T-helper 1 cell treated with Interleukin-12 subunit alpha and Interleukin-12 subunit beta and Interleukin-4 antibody, amounts not matched to agents 30 μg/mL and 1 μg/mL, for 36 hours (primary cell): ENCODE measurements around the gene GLT1D1.

Experiments used
- H3K27ac Mint-ChIP-seq: one replicate; pipeline ENCODE4 v1.8.0; 2021; ENCODE audit warnings: mild to moderate bottlenecking, mixed read lengths
- H3K27me3 Mint-ChIP-seq: one replicate; pipeline ENCODE4 v1.8.0; 2021; ENCODE audit warnings: low read depth, mixed read lengths
- H3K36me3 Mint-ChIP-seq: one replicate; pipeline ENCODE4 v1.8.0; 2021; ENCODE audit warnings: low read depth, mixed read lengths
- H3K4me1 Mint-ChIP-seq: one replicate; pipeline ENCODE4 v1.8.0; 2021; ENCODE audit warnings: low read depth, mixed read lengths
- H3K4me3 Mint-ChIP-seq: one replicate; pipeline ENCODE4 v1.8.0; 2021; ENCODE audit warnings: mild to moderate bottlenecking, moderate library complexity, mixed read lengths
- H3K9me3 Mint-ChIP-seq: one replicate; pipeline ENCODE4 v1.8.0; 2021; ENCODE audit warnings: mixed read lengths

Gene GLT1D1

DNA sequence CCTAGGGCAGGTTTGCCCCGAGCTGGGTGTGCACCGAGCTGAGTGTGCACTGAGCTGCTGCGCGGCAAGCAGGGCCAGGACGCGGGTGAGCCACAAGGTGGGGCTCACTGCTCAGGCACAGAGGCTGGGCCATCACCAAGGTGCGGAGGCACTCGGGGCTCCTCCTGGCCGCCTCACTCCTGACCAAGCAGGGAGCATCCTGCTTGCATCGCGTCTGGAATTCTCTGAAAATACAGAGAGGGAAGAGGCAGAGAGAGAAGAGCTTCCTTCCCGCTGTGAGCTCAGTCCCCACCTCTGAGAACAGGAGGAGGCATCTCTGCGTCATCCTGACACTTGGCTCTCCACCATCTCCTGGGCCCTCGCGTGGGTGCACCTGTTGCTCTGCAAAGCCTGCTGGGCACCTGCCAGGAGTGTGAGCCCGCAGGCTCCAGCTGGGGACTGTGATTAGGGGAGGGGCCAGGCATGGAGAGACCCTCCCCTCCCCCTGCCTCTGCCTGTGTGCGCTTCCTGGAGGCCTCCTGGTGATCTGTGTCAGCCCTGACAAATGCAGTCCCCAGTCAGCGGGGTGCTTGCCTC is 116.3 kb downstream of the GLT1D1 start:
- no peak overlapping the region for H3K27ac Mint-ChIP-seq
- no peaks in the 10 kb centered on the region for H3K9me3 Mint-ChIP-seq
- H3K27me3 Mint-ChIP-seq = peaks cover 15% of the 10 kb centered on the region
- peak overlapping the region; percentile 30 for H3K4me3 Mint-ChIP-seq
- peaks cover 4% of the 10 kb centered on the region for H3K4me1 Mint-ChIP-seq
- no peaks in the 10 kb centered on the region for H3K36me3 Mint-ChIP-seq

DNA sequence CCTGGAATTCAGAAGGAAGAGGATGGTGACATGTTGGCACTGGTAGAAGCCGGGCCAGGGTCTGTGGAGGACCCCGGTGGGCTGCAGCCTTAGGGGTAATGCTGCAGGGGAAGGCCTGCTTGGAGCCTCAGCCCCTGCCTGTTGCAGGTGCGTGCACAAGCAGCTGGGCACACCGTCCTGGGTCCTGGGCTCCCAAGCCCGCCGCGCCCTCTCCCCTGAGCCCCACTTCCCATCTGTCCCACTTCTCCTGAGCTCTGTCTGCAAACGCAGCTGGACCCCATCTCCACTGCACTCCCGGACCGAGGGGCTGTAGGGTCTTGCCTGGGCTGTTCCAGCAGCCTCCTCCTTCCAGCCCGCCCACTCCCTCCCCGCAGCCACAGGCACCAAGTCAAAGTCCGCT is 116.8 kb downstream of the GLT1D1 start:
- no peak overlapping the region for H3K4me3 Mint-ChIP-seq
- no peaks in the 10 kb centered on the region for H3K36me3 Mint-ChIP-seq
- H3K4me1 Mint-ChIP-seq = peaks cover 4% of the 10 kb centered on the region
- H3K9me3 Mint-ChIP-seq = no peaks in the 10 kb centered on the region
- peaks cover 19% of the 10 kb centered on the region for H3K27me3 Mint-ChIP-seq
- no peak overlapping the region for H3K27ac Mint-ChIP-seq

DNA sequence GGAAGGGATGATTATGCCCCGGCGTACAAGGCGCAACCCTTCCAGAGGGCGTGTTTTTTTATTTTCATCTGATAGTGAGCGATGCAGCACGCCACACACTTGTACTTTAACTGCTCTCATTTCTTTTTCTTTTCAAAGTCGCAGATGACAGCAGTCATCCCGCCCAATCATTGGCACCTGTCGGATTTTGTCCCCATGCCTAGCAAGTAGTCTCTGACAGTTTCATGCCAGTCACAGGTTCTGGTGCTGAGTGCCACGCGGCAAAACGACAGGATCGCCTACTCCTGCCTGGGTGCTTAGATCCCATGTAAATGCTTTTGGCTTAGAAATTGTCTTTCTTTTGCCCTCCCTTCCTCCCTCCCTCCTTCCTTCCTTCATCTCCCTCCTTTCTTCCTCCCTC is 117.7 kb downstream of the GLT1D1 start:
- Mint-ChIP-seq H3K36me3 (no peaks in the 10 kb centered on the region), H3K4me1 (peaks cover 6% of the 10 kb centered on the region), H3K4me3 (no peak overlapping the region), H3K9me3 (no peaks in the 10 kb centered on the region), H3K27me3 (peaks cover 19% of the 10 kb centered on the region), H3K27ac (no peak overlapping the region)

DNA sequence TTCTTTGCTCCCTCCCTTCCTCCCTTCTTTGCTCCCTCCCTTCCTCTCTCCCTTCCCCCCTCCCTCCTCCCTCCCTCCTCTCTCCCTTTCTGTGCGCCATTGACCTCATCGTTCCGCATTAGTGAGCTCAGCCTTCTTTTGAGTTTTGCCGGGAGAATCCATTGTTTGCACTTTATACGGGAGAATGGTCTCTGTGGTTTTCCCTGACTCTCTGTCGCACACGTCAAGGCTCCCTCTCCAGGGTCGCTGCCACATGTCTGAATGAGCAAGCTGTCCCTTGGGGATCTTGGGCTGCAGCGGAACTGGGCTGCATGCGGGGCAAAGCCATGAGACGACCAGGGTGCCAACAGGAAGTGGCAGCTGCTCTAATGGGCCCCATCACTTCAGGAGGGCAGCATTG is 118.5 kb downstream of the GLT1D1 start:
- H3K36me3 Mint-ChIP-seq = no peaks in the 10 kb centered on the region
- H3K4me1 Mint-ChIP-seq = peaks cover 6% of the 10 kb centered on the region
- H3K27ac Mint-ChIP-seq = no peak overlapping the region
- peaks cover 19% of the 10 kb centered on the region for H3K27me3 Mint-ChIP-seq
- no peak overlapping the region for H3K4me3 Mint-ChIP-seq
- H3K9me3 Mint-ChIP-seq = no peaks in the 10 kb centered on the region

DNA sequence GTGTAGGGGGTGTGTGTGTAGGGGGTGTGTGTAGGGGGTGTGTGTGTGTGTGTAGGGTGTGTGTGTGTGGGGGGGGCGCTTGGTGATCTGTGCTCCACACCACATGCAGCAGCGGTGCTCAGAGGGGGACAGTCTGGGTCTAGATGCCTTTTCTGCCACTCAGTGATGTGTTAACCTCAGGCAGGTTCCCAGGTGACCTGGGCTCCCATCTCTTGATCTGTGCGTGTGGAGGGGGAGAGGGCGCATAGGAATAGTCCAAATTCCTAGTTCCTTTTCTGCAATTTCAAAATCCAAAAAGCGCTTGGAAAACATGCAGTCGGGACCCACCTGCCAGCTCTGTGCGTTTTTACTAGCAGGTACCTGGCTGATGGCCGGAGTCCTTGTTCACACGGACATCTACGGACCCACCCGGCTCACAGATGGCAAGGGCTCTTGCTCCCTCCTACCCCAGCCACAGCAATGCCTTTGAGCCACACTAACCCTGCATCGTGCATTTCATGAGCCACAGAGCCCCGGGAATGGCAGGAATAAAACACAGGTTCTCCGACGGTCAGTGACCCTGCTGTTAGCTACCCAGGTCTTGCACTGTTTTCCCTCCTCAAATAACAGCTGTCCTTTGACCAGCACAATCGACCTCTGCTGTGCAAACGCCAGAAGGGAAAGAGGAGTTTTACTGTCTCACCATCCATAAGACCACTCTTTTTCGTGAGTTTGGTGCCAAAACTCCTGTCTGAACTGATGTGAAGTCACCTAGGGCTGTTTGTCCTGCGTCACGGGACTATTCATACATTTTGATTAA is 120.8 kb downstream of the GLT1D1 start:
- Mint-ChIP-seq H3K27ac (no peak overlapping the region), H3K9me3 (no peaks in the 10 kb centered on the region), H3K27me3 (peaks cover 15% of the 10 kb centered on the region), H3K36me3 (no peaks in the 10 kb centered on the region), H3K4me1 (peaks cover 3% of the 10 kb centered on the region), H3K4me3 (no peak overlapping the region)

DNA sequence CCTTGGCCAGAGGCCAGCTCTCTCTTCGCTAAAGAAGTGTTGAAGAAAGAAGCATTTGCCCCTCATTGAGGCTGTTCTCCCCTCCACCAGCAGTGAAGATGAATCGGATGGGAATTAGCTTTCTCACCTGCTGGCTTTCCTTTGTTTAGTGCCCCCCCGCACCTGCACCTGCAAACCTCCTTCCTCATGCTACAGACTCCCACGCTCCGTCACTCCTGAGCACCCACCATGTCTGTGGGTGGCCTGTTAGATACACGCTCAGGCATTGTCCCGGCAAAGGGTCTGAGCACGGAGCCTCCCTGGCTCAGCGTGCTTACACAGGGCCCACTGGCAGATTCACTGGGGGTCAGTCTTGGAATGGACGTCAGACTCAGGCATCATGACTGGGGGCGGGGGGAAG is 121.6 kb downstream of the GLT1D1 start:
- H3K4me3 Mint-ChIP-seq = no peak overlapping the region
- no peaks in the 10 kb centered on the region for H3K9me3 Mint-ChIP-seq
- H3K27me3 Mint-ChIP-seq = peaks cover 14% of the 10 kb centered on the region
- no peak overlapping the region for H3K27ac Mint-ChIP-seq
- H3K4me1 Mint-ChIP-seq = peaks cover 2% of the 10 kb centered on the region
- no peaks in the 10 kb centered on the region for H3K36me3 Mint-ChIP-seq

DNA sequence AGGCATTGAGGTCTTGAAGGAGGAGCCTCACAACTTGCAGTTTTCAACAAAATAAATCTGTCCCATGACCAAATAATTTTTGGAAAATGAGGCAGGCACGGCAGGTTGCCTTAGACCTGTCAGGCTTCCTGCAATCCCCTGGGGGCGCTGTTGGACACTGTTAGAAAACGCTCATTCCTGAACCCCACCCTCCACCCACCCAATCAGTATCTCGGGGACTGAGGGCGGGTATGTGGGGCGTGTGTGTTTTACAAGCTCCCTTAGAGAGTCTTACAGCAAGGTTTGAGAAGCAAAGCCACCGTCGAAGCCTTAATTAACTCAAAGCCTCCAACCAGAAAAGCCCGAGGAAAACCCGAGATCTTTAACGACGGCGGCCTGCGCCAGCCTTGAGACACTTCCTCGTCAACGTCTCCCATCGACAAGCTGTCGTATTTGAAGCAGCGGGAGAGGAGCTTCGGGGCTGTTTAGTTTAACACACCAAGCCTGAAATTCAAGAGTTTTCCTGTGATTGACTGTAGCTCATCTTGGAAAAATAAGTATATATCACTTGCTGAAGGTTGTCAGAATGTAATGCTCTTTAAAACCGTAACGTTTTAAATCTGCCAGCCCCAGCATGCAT is 123.0 kb downstream of the GLT1D1 start:
- Mint-ChIP-seq H3K27me3 (peaks cover 10% of the 10 kb centered on the region), H3K9me3 (no peaks in the 10 kb centered on the region), H3K36me3 (no peaks in the 10 kb centered on the region), H3K4me1 (peaks cover 2% of the 10 kb centered on the region), H3K4me3 (no peak overlapping the region), H3K27ac (no peak overlapping the region)

DNA sequence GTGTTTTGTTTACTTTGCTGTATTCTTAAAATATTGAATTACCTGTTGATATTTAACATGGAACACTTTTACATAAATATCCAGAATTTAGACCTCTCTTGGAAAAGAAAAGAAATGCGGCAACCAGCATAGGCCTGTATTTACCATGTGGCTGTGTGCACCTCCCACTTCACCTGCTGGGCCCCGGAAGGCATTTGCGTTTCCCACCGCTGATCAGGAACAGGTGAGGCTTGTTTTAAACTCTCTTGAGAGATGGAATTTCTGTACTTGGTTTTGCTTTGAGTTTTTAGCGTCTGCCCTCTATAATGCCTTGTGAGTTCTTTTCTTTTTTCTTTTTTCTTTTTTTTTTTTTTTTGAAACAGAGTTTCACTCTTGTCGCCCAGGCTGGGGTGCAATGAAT is 124.2 kb downstream of the GLT1D1 start:
- peaks cover 10% of the 10 kb centered on the region for H3K27me3 Mint-ChIP-seq
- H3K9me3 Mint-ChIP-seq = no peaks in the 10 kb centered on the region
- no peaks in the 10 kb centered on the region for H3K36me3 Mint-ChIP-seq
- no peak overlapping the region for H3K4me3 Mint-ChIP-seq
- H3K4me1 Mint-ChIP-seq = peaks cover 2% of the 10 kb centered on the region
- H3K27ac Mint-ChIP-seq = no peak overlapping the region

DNA sequence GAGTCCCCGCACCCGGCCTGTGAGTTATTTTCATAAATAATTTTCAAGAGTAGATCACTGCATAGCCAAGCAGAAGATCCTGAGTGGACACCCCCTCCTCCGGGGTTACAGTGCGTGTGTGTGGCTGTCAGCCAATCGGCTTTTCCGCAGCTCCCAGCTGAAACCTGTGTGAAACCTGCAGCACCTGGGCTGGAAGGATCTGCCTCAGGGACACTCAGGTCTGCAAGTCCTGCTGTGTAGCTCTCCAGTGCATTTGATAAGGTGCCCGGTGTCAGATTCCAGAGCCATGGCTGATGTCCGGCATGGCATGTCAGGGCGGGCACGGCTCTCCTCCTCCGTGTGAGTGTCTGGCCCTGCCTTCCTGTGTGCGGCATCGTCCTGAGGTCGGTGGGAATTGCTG is 124.8 kb downstream of the GLT1D1 start:
- no peak overlapping the region for H3K4me3 Mint-ChIP-seq
- H3K4me1 Mint-ChIP-seq = peaks cover 2% of the 10 kb centered on the region
- H3K27me3 Mint-ChIP-seq = peaks cover 5% of the 10 kb centered on the region
- H3K9me3 Mint-ChIP-seq = no peaks in the 10 kb centered on the region
- H3K36me3 Mint-ChIP-seq = no peaks in the 10 kb centered on the region
- no peak overlapping the region for H3K27ac Mint-ChIP-seq

DNA sequence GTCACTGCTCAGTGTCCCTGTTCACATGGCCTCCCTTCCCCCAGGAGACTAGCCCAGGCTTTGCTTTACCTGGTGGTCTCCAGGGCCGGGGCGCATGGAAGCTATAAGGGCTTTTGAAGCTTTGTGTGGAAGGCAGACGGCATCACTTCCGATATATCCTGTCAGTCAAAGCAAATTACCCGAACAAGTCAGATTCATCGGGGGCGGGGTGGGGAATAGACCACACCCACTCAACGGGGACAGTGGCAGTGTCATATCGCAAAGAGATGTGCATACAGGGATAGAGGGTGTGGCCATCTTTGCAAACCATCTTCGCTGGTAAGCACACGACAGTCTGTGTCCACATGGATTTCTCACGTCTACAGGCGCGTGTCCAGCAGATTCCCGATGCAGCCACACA is 127.3 kb downstream of the GLT1D1 start:
- no peak overlapping the region for H3K4me3 Mint-ChIP-seq
- no peaks in the 10 kb centered on the region for H3K27me3 Mint-ChIP-seq
- H3K36me3 Mint-ChIP-seq = no peaks in the 10 kb centered on the region
- no peak overlapping the region for H3K27ac Mint-ChIP-seq
- H3K4me1 Mint-ChIP-seq = peaks cover 2% of the 10 kb centered on the region
- no peaks in the 10 kb centered on the region for H3K9me3 Mint-ChIP-seq

DNA sequence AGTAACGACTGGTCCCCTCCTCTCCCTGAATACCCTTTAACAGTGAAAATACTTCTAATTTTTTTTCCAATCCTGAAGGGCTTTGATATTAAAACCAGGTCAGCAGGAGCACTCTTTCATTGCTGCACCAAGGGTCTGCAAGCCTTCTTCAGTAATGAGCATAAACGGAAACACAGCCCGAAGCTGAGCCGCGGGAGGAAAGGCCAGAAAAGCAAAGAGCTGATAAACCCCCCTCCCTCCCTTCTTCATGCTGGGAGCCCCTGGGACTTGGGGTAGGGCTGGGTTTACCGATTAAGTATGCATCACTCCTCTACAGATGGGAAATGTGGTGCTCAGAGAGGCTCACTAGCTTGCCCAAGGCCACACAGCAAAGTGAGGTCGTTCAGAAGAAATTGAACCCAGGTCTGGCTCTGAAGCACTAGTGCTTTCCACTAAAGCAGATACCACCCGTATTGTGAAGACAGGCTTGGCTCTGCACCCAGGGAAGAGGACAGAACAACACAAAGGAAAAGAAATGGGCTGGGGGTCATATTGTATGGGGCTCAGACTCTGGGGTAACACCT is 128.8 kb downstream of the GLT1D1 start:
- Mint-ChIP-seq H3K4me3 (no peak overlapping the region), H3K27ac (no peak overlapping the region), H3K36me3 (no peaks in the 10 kb centered on the region), H3K27me3 (no peaks in the 10 kb centered on the region), H3K4me1 (no peaks in the 10 kb centered on the region), H3K9me3 (no peaks in the 10 kb centered on the region)

DNA sequence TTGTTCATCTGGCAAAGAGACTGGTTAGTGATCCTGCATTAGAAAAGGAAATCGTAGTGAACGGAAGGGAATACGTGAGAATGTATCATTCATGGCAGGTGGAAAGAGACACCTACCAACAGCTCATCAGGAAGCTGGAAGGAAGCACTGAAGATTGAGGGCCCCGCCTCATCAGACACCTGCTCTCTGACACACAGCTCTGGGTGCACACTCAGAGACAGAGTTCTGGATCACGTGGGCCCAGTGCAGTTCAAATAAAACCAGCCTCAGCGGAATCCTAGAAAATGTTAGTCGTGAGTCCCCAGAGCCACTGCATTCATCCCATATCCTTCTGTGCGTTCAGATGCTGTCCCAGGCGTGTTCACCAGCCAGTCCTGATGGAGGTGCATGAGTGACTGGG is 129.7 kb downstream of the GLT1D1 start:
- no peak overlapping the region for H3K4me3 Mint-ChIP-seq
- no peaks in the 10 kb centered on the region for H3K36me3 Mint-ChIP-seq
- H3K9me3 Mint-ChIP-seq = no peaks in the 10 kb centered on the region
- no peaks in the 10 kb centered on the region for H3K27me3 Mint-ChIP-seq
- H3K27ac Mint-ChIP-seq = no peak overlapping the region
- no peaks in the 10 kb centered on the region for H3K4me1 Mint-ChIP-seq

DNA sequence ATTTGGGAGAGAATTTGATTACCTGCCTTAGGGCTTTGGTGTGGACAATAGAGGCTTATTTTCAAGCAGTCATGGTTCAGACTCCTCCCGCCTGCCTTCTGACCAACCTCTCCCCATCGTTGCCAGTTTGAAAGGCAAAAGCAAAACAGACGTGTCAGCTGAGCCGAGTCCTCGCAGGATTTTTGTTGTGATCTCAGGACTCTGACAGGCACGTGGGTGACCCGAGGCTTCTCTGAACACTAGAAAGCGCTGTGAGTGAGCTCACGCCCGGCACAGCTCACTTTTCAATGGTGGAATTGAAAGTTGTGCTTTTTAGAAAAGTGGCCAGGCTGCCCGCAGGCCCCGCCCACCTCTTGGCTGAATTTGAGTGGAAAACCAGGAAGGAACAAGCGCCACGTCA is 130.1 kb downstream of the GLT1D1 start:
- no peak overlapping the region for H3K4me3 Mint-ChIP-seq
- no peak overlapping the region for H3K27ac Mint-ChIP-seq
- no peaks in the 10 kb centered on the region for H3K9me3 Mint-ChIP-seq
- no peaks in the 10 kb centered on the region for H3K36me3 Mint-ChIP-seq
- H3K4me1 Mint-ChIP-seq = no peaks in the 10 kb centered on the region
- no peaks in the 10 kb centered on the region for H3K27me3 Mint-ChIP-seq

DNA sequence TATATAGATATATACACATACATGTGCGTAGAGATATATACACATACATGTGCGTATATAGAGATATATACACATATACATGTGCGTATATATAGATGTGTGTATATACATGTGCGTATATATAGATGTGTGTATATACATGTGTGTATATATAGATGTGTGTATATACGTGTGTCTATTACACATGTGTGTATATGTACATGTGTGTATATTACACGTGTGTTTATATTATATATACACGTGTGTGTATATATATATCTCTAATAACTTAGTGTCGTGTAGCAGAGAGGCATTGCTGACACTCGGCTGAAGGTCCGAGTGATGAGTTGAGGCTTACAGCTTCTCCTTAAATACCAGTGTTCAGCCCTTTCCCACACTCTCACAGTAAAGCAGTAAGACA is 133.7 kb downstream of the GLT1D1 start:
- no peaks in the 10 kb centered on the region for H3K9me3 Mint-ChIP-seq
- H3K4me3 Mint-ChIP-seq = no peak overlapping the region
- no peaks in the 10 kb centered on the region for H3K27me3 Mint-ChIP-seq
- no peak overlapping the region for H3K27ac Mint-ChIP-seq
- H3K36me3 Mint-ChIP-seq = no peaks in the 10 kb centered on the region
- H3K4me1 Mint-ChIP-seq = no peaks in the 10 kb centered on the region

DNA sequence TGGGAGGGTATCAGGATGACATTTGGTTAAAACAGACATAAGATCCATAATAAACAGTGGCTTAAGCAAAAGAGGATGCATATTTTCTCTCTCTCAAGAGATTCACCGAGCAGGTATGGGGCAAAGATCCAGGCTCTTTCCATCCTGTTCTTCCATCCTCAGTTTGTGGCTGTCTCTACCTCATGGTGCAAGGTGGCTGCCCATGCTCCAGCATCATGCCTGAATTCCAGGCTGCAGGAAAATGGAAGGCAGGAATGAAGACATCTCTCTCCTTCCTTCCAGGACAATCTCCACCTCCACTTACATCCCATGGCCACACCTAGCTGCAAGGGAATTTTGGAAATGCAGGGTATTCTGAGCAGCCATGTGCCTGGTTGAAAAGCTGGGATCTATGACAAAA is 136.0 kb downstream of the GLT1D1 start:
- Mint-ChIP-seq H3K9me3 (no peaks in the 10 kb centered on the region), H3K36me3 (no peaks in the 10 kb centered on the region), H3K4me1 (no peaks in the 10 kb centered on the region), H3K27ac (no peak overlapping the region), H3K4me3 (no peak overlapping the region), H3K27me3 (no peaks in the 10 kb centered on the region)
